HL-60 (cell line): ENCODE results near the gene SHISA6.

Source experiments
- DNase-seq, 2 experiments: peaks; one replicate each; pipeline ENCODE4 v3.0.0-alpha.2; 2010 to 2020; ENCODE audit warnings: low read depth in 1 of 2, low spot score in 1 of 2
- H3K27ac ChIP-seq: fragments of 250-450 bp; sonication (Bioruptor Pico); replicated peaks from 2 replicates; pipeline ENCODE4 v1.5.1; 2020; ENCODE audit warnings: mild to moderate bottlenecking, moderate library complexity
- H3K27me3 ChIP-seq: fragments of 250-450 bp; sonication (Bioruptor Pico); 2 replicates; pipeline ENCODE4 v1.5.1; 2021; ENCODE audit warnings: mild to moderate bottlenecking, moderate library complexity; ENCODE audit not compliant: insufficient read depth, poor library complexity, severe bottlenecking
- H3K4me3 ChIP-seq: replicated peaks from 2 replicates; pipeline ENCODE4 v1.5.1; 2011; ENCODE audit warnings: mild to moderate bottlenecking, control low read depth, low read length; ENCODE audit not compliant: insufficient read depth
- GABPA ChIP-seq: IDR thresholded peaks from 2 replicates; pipeline ENCODE4 v1.6.1; 2012; ENCODE audit warnings: low read depth
- POLR2AphosphoS5 ChIP-seq: IDR thresholded peaks from 2 replicates; pipeline ENCODE4 v1.6.1; 2012; ENCODE audit warnings: low read depth
- SPI1 ChIP-seq: IDR thresholded peaks from 2 replicates; pipeline ENCODE4 v1.6.1; 2012; ENCODE audit warnings: low read depth, mild to moderate bottlenecking, borderline replicate concordance
- TF ChIP-seq, protein P1 (sequence below): IDR thresholded peaks from 2 replicates; pipeline ENCODE4 v1.6.1; 2012; ENCODE audit warnings: low read depth; ENCODE audit not compliant: insufficient replicate concordance
- TF ChIP-seq, protein P2 (sequence below): IDR thresholded peaks from one replicate; pipeline ENCODE4 v1.5.1; 2011; ENCODE audit warnings: low read length, control low read depth, inconsistent platforms; ENCODE audit not compliant: insufficient read depth

Gene SHISA6

DNA sequence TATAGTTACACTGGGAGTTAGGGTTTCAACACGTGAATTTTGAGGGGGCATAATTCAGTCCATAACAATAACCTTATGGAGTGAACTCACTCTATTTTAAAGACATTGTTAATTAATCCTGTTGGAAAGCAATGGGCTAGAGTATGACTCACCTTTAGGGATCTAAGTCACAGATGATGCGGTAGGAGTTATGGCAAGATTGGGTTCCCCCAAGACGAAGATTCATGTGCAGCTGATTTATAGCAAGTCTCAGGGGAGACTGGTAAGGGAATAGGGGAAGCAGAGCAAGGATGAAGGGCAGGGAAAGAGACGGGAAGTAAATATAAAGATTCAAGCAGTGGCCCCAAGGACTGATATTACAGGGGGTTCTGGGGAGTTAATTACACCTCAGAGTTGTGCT is 197.7 kb downstream of the SHISA6 start:
- H3K27ac ChIP-seq = no peak overlapping the region
- H3K27me3 ChIP-seq = no peaks in the 10 kb centered on the region
- DNase-seq = no peak
- no peak overlapping the region for H3K4me3 ChIP-seq
- no peak for TF ChIP-seq GABPA
- TF ChIP-seq, protein P1, sequence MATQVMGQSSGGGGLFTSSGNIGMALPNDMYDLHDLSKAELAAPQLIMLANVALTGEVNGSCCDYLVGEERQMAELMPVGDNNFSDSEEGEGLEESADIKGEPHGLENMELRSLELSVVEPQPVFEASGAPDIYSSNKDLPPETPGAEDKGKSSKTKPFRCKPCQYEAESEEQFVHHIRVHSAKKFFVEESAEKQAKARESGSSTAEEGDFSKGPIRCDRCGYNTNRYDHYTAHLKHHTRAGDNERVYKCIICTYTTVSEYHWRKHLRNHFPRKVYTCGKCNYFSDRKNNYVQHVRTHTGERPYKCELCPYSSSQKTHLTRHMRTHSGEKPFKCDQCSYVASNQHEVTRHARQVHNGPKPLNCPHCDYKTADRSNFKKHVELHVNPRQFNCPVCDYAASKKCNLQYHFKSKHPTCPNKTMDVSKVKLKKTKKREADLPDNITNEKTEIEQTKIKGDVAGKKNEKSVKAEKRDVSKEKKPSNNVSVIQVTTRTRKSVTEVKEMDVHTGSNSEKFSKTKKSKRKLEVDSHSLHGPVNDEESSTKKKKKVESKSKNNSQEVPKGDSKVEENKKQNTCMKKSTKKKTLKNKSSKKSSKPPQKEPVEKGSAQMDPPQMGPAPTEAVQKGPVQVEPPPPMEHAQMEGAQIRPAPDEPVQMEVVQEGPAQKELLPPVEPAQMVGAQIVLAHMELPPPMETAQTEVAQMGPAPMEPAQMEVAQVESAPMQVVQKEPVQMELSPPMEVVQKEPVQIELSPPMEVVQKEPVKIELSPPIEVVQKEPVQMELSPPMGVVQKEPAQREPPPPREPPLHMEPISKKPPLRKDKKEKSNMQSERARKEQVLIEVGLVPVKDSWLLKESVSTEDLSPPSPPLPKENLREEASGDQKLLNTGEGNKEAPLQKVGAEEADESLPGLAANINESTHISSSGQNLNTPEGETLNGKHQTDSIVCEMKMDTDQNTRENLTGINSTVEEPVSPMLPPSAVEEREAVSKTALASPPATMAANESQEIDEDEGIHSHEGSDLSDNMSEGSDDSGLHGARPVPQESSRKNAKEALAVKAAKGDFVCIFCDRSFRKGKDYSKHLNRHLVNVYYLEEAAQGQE = no peak
- no peak for TF ChIP-seq POLR2AphosphoS5
- TF ChIP-seq SPI1 = no peak
- TF ChIP-seq, protein P2, sequence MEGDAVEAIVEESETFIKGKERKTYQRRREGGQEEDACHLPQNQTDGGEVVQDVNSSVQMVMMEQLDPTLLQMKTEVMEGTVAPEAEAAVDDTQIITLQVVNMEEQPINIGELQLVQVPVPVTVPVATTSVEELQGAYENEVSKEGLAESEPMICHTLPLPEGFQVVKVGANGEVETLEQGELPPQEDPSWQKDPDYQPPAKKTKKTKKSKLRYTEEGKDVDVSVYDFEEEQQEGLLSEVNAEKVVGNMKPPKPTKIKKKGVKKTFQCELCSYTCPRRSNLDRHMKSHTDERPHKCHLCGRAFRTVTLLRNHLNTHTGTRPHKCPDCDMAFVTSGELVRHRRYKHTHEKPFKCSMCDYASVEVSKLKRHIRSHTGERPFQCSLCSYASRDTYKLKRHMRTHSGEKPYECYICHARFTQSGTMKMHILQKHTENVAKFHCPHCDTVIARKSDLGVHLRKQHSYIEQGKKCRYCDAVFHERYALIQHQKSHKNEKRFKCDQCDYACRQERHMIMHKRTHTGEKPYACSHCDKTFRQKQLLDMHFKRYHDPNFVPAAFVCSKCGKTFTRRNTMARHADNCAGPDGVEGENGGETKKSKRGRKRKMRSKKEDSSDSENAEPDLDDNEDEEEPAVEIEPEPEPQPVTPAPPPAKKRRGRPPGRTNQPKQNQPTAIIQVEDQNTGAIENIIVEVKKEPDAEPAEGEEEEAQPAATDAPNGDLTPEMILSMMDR = no peak

DNA sequence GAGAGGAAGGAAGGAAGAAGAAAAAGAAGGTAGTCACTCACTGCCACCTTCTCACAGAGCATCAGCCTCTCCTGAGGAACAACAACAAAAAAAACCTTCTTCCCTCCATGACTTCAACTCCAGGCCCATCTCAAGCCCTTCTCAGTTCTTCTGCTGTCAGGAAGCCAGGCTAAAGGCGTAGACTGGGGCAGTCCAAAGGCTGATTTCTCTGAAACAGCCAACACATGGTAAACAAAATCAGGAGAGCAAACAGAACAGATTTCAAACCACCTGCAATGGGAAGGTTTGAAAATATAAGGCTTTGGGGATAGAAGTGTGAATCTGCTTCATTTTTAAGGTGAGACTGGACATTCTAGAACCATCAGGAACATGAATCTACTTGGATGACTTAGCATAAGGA is 200.0 kb downstream of the SHISA6 start:
- H3K27ac ChIP-seq = no peak overlapping the region
- H3K27me3 ChIP-seq = no peaks in the 10 kb centered on the region
- DNase-seq = no peak
- H3K4me3 ChIP-seq = no peak overlapping the region
- TF ChIP-seq GABPA (no peak), POLR2AphosphoS5 (no peak), SPI1 (no peak)
- TF ChIP-seq, protein P1 = no peak
- TF ChIP-seq, protein P2 = no peak

DNA sequence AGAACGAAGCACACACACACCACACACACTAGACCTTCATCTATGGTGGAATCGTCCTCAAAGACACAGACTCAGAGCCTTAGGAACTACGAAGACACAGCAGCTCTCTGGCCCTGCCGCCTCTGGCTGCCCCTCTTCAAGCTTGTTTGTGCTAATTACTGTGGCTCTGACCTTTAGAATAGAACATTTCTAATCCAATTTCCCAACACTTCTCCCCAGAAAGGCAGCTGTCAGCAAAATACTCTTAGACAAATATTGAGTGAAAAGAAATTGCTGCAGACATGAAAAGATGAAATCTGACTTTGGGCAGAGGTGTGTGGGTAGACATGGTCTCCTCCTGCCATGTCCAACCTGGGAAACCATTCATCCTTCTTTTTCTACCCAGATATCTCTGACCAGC is 205.3 kb downstream of the SHISA6 start:
- Histone ChIP-seq H3K27ac (no peak overlapping the region), H3K27me3 (no peaks in the 10 kb centered on the region), H3K4me3 (no peak overlapping the region)
- no peak for DNase-seq
- TF ChIP-seq SPI1 (no peak), GABPA (no peak), POLR2AphosphoS5 (no peak)
- TF ChIP-seq, protein P1 = no peak
- TF ChIP-seq, protein P2 = no peak
